NCI-H2227 treated with DMSO at 0.1 percent for 48 hours (cell line): ENCODE data around the gene RMP24.
"Not testable (repeated sequence)": the region's sequence is repeated elsewhere in the genome, so short reads cannot be mapped to it uniquely, and the experiment has no call there.

Source experiments
- DNase-seq: peaks from one replicate; lab custom pipeline; 2025; lab: John Stamatoyannopoulos, UW

The RMP24 gene

DNA sequence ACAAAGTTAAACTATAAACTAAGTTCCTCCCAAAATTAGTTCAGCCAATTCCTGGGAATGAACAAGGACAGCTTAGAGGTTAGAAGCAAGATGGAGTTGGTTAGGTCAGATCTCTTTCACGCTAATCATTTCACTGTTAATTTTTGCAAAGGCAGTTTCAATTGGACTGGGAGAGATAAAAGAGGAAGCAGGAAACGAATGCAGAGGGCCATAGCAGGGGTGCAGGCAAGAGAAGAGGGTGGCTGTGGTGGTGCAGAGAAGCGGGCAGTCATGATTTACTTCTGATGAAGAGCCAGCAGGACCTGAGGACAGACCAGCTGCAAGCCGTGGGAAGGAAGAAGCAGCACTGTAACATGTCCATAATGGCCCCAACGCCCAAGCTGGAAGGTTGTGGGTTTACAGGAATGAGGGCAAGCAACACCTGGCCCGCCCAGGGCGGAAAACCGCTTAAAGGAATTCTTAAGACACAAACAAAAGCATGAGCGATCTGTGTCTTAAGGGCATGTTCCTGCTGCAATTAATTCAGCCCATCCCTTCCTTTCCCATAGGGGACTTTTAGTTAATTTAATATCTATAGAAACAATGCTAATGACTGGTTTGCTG, 4.1 kb upstream of the RMP24 start:
- DNase-seq, result no peak

- no peak for DNase-seq
Observed at GRCh38 chr18:35969676-35970075, 2.8 kb upstream of the RMP24 start.

- peak; percentile 90 for DNase-seq
Observed at GRCh38 chr18:35971661-35972196, 750 bp upstream of the RMP24 start.

DNA sequence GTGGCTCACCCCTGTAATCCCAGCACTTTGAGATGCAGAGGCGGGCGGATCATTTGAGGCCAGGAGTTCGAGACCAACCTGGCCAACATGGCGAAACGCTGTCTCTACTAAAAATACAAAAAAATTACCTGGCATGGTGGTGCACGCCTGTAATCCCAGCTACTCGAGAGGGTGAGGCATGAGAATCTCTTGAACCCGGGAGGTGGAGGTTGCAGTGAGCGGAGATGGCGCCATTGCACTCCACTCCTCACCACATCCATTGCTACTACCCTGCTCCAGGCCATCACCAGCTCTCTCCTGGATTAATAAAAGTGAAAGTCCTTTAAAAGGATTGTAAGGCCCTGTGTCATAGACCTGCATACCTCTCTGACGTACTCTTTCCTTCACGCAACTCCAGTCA, 1.2 kb downstream of the RMP24 start:
- no peak for DNase-seq

- DNase-seq, result no peak
Observed at GRCh38 chr18:35974181-35974580, 1.7 kb downstream of the RMP24 start.

- DNase-seq, result no peak
Observed at GRCh38 chr18:35979112-35979511, 6.6 kb downstream of the RMP24 start.

DNA sequence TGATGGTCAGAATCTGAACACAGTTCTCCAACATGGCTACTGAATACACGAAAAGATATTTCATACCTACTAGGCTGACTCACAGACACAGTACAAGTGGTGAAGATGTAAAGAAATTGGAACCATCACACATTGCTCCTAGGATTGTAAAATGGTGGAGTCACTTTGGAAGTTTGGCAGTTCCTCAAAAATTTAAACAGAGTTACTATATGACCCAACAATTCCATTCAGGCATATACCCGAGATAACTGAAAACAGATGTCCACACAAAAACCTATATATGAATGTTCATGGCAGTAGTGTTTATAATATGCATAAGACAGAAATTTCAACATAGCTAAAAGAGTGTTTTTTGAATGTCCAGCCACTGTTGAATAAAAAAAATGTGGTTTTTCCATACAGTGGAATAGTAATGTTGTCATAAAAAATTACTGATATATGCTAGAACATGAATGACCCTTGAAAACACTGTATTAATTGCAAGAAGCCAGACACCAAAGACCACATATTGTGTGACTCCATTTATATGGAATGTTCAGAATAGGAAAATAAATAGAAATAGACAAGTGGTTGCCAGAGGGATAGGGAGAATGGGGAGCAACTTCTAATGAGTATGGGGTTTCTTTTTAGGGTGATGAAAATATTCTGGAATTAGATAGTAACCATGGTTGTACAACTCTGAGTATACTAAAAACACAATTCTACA, 10.1 kb downstream of the RMP24 start:
- no peak for DNase-seq

DNA sequence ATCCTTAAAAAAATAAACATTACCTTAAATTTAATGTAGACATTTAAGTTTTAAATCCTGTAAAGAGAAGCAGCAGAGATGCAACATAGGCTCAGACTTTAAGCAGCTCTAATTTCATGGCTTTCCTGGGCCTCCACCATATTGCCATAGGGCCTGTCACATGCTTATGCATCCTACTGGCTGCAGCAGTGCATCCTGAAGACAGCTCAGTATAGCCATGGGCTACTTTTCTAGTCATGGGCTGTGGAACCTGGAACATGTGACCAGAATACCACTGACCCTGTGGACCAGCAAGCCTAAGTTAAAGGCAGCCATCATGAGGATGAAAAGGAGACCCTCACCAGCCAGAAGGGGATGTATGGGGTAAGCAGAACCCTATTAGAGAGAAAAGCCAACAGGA, 10.7 kb downstream of the RMP24 start:
- no peak for DNase-seq

DNA sequence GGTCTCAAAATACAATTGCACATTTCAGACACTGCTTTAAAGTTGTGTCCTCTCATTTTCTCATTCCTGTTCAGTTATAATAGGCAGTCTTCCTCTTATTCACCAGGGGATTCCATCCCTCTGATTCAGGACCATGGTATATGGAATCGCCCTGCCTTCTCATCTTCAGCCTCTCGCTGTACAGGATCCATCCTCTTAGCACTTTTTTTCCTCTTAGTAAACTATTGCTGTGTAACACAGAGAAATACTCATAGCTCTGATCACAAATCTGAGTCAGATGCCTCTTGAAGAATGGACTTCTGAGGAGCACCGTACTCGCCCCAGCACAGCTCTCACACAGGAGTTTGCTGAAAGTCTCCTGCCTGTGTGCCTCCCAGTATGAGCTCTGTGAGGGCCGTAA, 11.3 kb downstream of the RMP24 start:
- DNase-seq, result no peak

GRCh38 chr18:35991696-35992095, 19.2 kb downstream of the RMP24 start:
- no peak for DNase-seq

GRCh38 chr18:35993013-35993412, 20.5 kb downstream of the RMP24 start:
- no peak for DNase-seq

DNA sequence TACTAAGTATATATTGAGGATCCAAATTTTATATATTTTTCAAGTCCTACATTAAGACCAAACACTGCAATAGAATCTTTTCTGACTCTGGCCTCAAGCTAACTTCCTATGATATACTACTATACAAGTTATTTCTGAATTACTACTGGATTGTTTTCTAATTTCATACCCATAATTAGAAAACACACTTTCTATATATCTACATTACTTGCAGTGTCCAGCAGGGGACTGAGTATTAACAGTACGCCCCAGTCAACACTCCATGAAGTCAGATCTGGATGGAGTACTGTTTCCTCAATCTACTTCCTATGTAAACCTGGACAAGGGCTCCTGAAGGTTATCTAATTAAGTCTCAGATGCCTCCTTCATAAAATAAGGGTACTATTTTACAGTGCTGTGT, 26.5 kb downstream of the RMP24 start:
- no peak for DNase-seq

DNA sequence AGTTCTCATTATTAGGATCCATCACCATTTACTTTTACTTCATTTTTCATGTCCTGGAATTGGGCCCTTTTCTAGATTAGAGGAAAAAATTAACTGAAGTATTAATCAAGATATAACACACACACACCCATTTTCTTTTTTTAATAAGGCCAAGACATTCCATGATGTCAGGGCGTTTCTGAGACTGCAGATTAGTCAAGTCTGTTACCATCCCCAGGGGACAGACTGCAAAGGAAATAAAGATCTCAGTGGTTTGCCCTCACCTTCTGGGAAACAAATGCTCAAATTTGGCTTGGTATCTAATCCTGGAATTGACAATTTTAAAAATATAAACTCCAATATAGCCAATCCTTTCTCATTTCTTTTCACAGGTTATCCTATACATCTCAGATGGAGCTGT, 27.4 kb downstream of the RMP24 start:
- no peak for DNase-seq

DNA sequence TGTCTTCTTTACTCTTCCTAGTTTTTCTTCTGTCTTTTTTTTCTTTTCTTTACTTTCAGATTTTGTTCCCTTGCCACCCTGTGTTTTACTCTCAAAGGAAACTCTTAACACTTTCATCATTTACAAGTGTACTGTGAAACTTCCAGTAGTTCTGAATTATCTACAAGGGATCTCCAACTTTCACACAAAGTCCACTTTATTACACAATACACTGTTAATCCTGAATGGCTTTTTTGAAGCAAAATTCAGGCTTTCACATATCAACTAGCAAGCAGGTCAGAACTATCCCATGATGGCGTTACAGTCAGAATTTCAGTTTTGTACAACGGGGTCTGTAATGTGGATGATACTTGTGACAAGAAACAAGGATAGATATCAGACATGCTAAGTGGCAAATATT, 34.5 kb downstream of the RMP24 start:
- DNase-seq, result no peak

GRCh38 chr18:36009214-36009613, 36.7 kb downstream of the RMP24 start:
- no peak for DNase-seq

GRCh38 chr18:36012891-36013290, 40.4 kb downstream of the RMP24 start:
- DNase-seq, result no peak

- DNase-seq, result no peak
Observed at GRCh38 chr18:36015629-36016028, 43.1 kb downstream of the RMP24 start.

- no peak for DNase-seq
Observed at GRCh38 chr18:36017232-36017631, 44.8 kb downstream of the RMP24 start.

DNA sequence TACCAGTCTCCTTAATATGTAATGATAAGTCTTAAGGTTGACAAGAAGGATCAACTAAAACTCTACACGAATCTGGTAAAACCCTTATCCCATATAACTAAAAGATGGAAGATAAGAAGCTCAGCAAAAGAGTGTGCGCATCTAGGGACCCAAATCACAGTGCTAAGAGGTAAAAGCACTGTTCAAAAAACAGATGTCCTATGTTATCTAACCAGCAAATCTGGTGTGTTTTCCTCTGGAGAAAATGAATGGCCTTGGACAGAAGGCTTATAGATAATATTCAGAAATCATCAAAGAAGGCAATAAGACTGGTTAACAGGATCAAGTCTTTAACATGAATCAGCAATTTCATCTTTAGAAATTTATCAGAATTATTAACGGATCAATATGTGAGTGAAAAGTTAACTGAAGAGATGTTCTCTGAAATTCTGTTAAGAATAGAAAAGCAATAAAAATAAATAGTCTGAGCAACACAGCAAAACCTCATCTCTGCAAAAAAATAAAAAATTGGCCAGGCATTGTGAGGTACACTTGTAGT, 47.8 kb downstream of the RMP24 start:
- no peak for DNase-seq

DNA sequence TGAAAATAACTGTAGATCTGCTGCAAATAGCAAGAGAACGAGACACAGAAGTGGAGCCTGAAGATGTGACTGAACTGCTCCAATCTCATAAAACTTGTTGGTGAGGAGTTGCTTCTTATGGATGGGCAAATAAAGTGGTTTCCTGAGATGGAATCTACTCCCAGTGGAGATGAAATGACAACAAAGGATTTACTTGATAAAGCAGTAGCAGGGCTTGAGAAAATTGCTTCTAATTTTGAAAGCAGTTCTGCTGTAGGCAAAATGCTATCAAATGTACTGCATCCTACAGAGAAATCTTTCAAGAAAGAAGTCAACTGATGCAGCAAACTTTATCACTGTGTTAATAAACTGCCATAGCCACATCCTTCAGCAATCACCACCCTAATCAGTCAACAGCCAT, 50.9 kb downstream of the RMP24 start:
- no peak for DNase-seq

GRCh38 chr18:36024241-36024640, 51.8 kb downstream of the RMP24 start:
- not testable (repeated sequence) for DNase-seq

DNA sequence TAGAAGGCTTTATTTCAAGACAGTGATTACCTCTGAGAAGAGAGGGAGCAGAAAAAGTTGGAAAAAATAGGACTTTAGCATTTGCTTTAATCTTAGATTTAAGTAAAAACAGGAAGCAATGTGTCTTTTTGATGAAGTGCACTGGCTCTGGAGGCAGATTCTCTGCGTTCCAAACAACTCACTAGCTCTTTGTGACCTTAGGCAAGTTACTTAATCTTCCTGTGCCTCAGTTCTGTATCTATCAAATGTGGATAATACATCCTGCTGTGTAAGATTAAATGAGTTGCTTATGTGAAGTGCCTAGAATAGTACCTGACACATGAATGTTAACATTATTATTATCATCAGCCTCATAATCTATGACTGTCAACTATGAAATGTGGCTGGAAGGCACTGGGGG, 52.5 kb downstream of the RMP24 start:
- no peak for DNase-seq

DNA sequence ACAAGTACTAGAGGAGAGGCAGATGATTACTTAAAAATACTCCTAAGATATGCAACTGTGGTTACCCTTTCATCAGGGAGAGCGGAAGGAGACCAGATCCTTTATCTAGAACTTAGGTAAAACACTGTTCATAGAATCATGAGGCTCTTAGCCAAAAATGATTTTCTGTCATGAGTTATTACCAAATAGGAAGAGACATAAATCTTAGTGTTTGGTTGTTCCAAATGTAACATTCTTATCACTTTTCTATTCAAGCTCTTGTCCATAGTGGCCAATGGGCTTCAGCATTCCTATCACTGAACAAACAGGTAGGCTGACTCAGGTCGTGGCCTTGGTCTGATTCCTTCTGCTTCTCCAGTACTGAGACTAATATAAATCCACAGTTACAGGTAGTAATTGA, 56.4 kb downstream of the RMP24 start:
- DNase-seq, result no peak
